ENCODE measurements around the gene RNF157.
"Not testable (repeated sequence)": the region's sequence is repeated elsewhere in the genome, so short reads cannot be mapped to it uniquely, and the experiment has no call there.

RNF157 gene

DNA sequence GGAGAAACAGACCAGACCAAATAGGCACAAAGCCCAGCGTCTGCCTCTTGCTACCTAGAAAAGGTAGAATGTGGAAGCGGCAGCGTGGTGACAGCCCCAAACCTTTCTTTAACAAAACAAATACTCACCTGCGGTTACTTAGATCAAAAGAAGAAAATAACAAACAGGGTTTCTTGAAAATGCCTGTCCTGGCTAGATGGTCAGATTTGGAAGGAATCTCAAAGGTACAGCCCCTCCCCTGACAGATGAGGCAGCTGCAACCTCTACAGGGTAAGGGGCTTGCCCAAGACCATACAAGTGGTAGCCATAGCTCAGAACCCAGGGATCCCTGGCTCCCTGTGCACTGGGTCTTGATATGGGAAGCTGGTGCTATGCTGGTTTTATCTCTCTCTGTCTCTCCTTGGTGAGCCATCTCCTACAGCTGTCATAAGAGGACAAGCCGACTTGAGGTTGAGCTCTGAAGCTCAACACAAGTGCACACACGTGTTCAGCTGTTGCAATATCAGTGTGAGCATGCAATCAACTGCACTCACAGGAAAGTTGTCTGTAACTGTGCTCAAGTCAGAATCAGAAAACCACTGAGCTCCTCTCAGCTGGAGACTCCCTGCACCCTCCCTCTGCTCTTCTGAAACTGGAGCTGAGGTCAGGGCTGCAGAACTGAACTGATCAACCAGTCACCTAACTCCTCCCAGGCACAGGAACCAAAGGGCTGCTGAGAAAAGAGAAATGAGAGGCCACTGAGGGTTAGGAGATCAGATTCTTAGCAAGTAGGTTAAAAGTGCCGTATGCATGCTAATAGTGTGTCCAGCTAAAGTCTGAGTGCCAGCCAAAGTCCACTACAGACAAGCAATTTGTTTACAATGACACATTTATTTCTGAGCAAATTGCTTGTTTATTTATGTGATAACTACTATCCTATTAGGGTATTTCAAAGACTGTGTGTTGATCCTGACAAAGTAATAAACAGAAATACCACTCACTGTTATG is 6.1 kb upstream of the RNF157 start:
- CTCF ChIA-PET = interaction anchor here (0.7 to 4.3 kb wide), 4 partner anchors 28 to 67 kb away, joined by 4 to 15 read pairs (median 6); no protein-coding TSS in a partner anchor
- peak; percentile 38 for DNase-seq (ENCODE audit: extremely low spot score)
- POLR2A ChIA-PET = interaction anchor here (0.6 to 2.2 kb wide), 7 partner anchors 8 to 33 kb away, joined by 3 to 10 read pairs (median 4); partner anchors contain the start of gene UBALD2
- TF ChIP-seq L3MBTL2 (conservative IDR thresholded peaks at IDR 0.05) = no peak; the same call in 1 of the 2 replicates
- TF ChIP-seq BHLHE40 (IDR thresholded peaks at IDR 0.05; ENCODE audit: borderline replicate concordance) = no peak
- TF ChIP-seq, protein P1, sequence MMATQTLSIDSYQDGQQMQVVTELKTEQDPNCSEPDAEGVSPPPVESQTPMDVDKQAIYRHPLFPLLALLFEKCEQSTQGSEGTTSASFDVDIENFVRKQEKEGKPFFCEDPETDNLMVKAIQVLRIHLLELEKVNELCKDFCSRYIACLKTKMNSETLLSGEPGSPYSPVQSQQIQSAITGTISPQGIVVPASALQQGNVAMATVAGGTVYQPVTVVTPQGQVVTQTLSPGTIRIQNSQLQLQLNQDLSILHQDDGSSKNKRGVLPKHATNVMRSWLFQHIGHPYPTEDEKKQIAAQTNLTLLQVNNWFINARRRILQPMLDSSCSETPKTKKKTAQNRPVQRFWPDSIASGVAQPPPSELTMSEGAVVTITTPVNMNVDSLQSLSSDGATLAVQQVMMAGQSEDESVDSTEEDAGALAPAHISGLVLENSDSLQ (IDR thresholded peaks at IDR 0.05) = no peak
- TF ChIP-seq LEF1 (IDR thresholded peaks at IDR 0.05; ENCODE audit: borderline replicate concordance) = no peak
- TF ChIP-seq ZNF384 (IDR thresholded peaks at IDR 0.05) = no peak; the same call in 1 of the 2 replicates
- TF ChIP-seq FOXK2 (IDR thresholded peaks at IDR 0.05) = no peak
- TF ChIP-seq TARDBP (IDR thresholded peaks at IDR 0.05) = no peak
- no peak for TF ChIP-seq SP1 (IDR thresholded peaks at IDR 0.05)
- TF ChIP-seq HDGF (IDR thresholded peaks at IDR 0.05; ENCODE audit: borderline replicate concordance) = no peak
- TF ChIP-seq ARNT (IDR thresholded peaks at IDR 0.05) = no peak
- no peak for TF ChIP-seq NFRKB (IDR thresholded peaks at IDR 0.05)
- no peak for TF ChIP-seq CTBP1 (IDR thresholded peaks at IDR 0.05; ENCODE audit: borderline replicate concordance)
- no peak for TF ChIP-seq SUZ12 (IDR thresholded peaks at IDR 0.05)
- TF ChIP-seq ELF4 (IDR thresholded peaks at IDR 0.05) = no peak
- TF ChIP-seq FOXM1 (IDR thresholded peaks at IDR 0.05; ENCODE audit: borderline replicate concordance) = no peak
- no peak for TF ChIP-seq FOXA1 (IDR thresholded peaks at IDR 0.05)

DNA sequence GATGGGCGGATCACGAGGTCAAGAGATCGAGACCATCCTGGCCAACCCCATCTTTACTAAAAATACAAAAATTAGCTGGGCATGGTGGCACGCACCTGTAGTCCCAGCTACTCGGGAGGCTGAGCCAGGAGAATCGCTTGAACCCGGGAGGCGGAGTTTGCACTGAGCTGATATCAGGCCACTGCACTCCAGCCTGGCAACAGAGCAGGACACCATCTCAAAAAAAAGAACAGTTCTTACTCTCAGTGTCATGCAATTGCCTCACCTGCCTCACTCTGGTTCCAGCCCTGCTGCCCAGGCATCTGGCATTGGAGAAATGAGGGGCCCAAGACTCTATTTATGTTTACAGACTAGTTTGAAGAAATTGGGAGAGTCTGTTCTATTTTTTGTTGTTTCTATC is 4.4 kb upstream of the RNF157 start:
- CTCF ChIA-PET; DNase-seq (ENCODE audit: extremely low spot score): not testable (repeated sequence)
- POLR2A ChIA-PET = interaction anchor here (2.2 kb wide), 1 partner anchor 20 kb away, joined by 10 read pairs; the partner anchor contains the start of gene UBALD2

DNA sequence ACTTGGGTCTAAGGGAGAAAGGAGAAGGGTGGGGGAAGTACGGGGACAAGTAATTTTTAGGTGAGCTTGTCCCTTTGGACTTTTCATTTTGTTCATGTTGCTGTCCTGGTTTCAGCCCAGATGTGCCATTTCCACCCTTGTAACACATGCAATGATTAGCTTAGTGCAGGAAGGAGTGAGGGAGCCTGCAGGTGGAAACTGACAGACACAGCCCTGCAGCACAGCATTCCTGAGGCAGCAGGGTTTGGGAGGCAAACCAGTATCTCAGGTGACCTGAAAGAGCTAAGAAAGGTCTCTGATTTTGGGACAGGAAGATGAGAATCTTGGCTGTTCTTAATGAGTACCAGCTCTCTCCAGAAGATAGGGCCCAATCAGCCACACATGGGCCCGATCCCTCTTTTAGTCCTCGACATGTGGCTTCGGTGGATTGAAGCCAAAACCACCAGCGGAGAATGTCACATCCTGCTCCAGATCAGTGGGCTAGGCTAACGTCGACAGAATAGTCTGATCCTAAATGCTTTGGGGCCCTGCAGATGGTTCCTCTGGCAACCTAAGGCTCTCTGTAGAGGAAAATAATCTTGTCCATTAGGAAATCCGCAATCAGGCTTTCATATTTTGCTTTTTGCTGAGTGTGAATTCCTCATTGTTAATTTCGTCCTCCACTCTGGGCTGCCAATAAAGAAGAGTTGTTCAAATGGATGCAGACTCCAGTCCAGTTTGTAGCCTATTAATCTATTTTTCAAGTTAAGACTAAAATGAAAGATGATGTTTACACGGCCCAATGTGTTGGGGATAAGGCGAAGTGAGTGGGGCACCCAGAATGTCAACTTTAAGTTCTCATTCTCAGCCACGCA is 3.8 kb upstream of the RNF157 start:
- ChIA-PET POLR2A (interaction anchor here (1.2 to 4.3 kb wide), 2 partner anchors 20 to 25 kb away, joined by 3 to 24 read pairs; partner anchors contain the start of gene UBALD2), CTCF (interaction anchor here (0.6 to 1.6 kb wide), 5 partner anchors 10 to 62 kb away, joined by 3 to 4 read pairs (median 3); no protein-coding TSS in a partner anchor)
- TF ChIP-seq ELF4 (IDR thresholded peaks at IDR 0.05) (no peak), CTBP1 (IDR thresholded peaks at IDR 0.05; ENCODE audit: borderline replicate concordance) (no peak), FOXA1 (IDR thresholded peaks at IDR 0.05) (no peak), FOXK2 (IDR thresholded peaks at IDR 0.05) (no peak), SP1 (IDR thresholded peaks at IDR 0.05) (no peak), TARDBP (IDR thresholded peaks at IDR 0.05) (no peak), ARNT (IDR thresholded peaks at IDR 0.05) (no peak)
- TF ChIP-seq, protein P1 (IDR thresholded peaks at IDR 0.05) = no peak
- no peak for DNase-seq (ENCODE audit: extremely low spot score)

DNA sequence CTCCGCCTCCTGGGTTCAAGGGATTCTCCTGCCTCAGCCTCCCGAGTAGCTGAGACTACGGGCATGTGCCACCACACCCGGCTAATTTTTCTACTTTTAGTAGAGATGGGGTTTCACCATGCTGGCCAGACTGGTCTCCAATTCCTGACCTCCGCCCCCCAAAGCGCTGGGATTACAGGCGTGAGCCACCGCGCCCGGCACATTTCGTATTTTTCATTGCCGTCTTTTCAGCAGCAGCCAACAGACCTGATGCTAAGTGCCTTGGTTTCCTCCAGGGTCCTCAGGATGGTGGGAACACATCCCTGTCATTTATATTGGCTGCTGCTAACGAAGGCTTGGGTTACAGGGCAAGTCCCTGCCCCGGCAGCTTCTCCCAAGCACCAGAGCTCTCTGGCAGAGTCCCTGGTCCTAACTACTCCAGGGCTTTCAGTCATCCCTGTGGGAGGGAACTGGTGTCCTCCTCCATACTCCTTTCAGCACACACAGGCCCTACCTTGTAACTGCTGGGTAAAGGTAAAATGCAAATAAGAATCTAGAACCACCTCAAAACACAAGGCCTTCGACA is 1.5 kb upstream of the RNF157 start:
- ChIA-PET CTCF (no interaction called here), POLR2A (interaction anchor here (1.2 to 4.3 kb wide), 5 partner anchors 19 to 101 kb away, joined by 3 to 24 read pairs (median 3); partner anchors contain the start of genes FOXJ1 and UBALD2)
- DNase-seq (ENCODE audit: extremely low spot score) = no peak
- TF ChIP-seq FOXM1 (IDR thresholded peaks at IDR 0.05; ENCODE audit: borderline replicate concordance) (no peak), FOXK2 (IDR thresholded peaks at IDR 0.05) (no peak), L3MBTL2 (conservative IDR thresholded peaks at IDR 0.05) (no peak), TARDBP (IDR thresholded peaks at IDR 0.05) (no peak), LEF1 (IDR thresholded peaks at IDR 0.05; ENCODE audit: borderline replicate concordance) (no peak)

- TF ChIP-seq FOXM1 (IDR thresholded peaks at IDR 0.05; ENCODE audit: borderline replicate concordance) (no peak), CTBP1 (IDR thresholded peaks at IDR 0.05; ENCODE audit: borderline replicate concordance) (no peak), L3MBTL2 (conservative IDR thresholded peaks at IDR 0.05) (peak; percentile 24), SP1 (IDR thresholded peaks at IDR 0.05) (no peak)
- DNase-seq (ENCODE audit: extremely low spot score) = no peak
- CTCF ChIA-PET = no interaction called here
- POLR2A ChIA-PET = interaction anchor here (1.1 to 4.3 kb wide), 6 partner anchors 11 to 100 kb away, joined by 3 to 24 read pairs (median 3); partner anchors contain the start of genes FOXJ1 and UBALD2
These were observed 878 bp upstream of the RNF157 start for GRCh38 chr17:76241204-76241538.

GRCh38 chr17:76239538-76240274 is 587 bp downstream of the RNF157 start:
- TF ChIP-seq ZNF384 (IDR thresholded peaks at IDR 0.05) (no peak), L3MBTL2 (conservative IDR thresholded peaks at IDR 0.05) (peak; percentile 92)
- CTCF ChIA-PET = no interaction called here
- POLR2A ChIA-PET = interaction anchor here (4.3 kb wide), 1 partner anchor 24 kb away, joined by 24 read pairs; the partner anchor contains the start of gene UBALD2
- DNase-seq (ENCODE audit: extremely low spot score) = no peak

All from HEK293T (cell line).